Sigmoid colon (tissue), 7 donors: ENCODE measurements around the gene XPO6. TPM values are rescaled to one million over a fixed set of nuclear protein-coding genes. Genes with fewer than 3 reads are reported as not detected.

Experiments used
- DNase-seq: peaks from one replicate; pipeline ENCODE4 v3.0.0-alpha.2; 2019
- H3K27ac ChIP-seq, 4 donors: fragments of 200-600 bp; sonication (generic); one replicate each; pipeline ENCODE4 v1.5.1; 2016 to 2019; ENCODE audit warnings: mild to moderate bottlenecking in 1 of 4
- H3K27me3 ChIP-seq, 3 donors: fragments of 200-600 bp; sonication (generic); one replicate each; pipeline ENCODE4 v1.5.1; 2019; ENCODE audit warnings: mild to moderate bottlenecking in 1 of 3
- H3K36me3 ChIP-seq, 4 donors: fragments of 200-600 bp; sonication (generic); one replicate each; pipeline ENCODE4 v1.5.1; 2016 to 2019
- H3K4me1 ChIP-seq, 4 donors: fragments of 200-600 bp; sonication (generic); one replicate each; pipeline ENCODE4 v1.5.1; 2017 to 2019
- H3K4me3 ChIP-seq, 4 donors: fragments of 200-600 bp; sonication (generic); one replicate each; pipeline ENCODE4 v1.5.1; 2017 to 2019; ENCODE audit warnings: mild to moderate bottlenecking in 2 of 4, moderate library complexity in 1 of 4
- H3K9me3 ChIP-seq, 4 donors: fragments of 200-600 bp in 3 of 4; sonication (generic) in 3 of 4; one replicate each; pipeline versions ENCODE4 v1.5.1 to v1.6.1; 2013 to 2019
- EP300 ChIP-seq, 4 donors: sonication (generic); formaldehyde crosslinking; IDR thresholded peaks; one replicate each; pipeline ENCODE4 v1.6.1; 2017; ENCODE audit warnings: antibody characterized with exemption in 4 of 4
- POLR2A ChIP-seq, 2 donors: fragments of 450-650 bp; IDR thresholded peaks; one replicate each; pipeline ENCODE4 v1.6.1; 2016; ENCODE audit warnings: antibody characterized with exemption in 2 of 2, mild to moderate bottlenecking in 2 of 2, moderate library complexity in 2 of 2
- POLR2AphosphoS5 ChIP-seq, 4 donors: sonication (generic); formaldehyde crosslinking; IDR thresholded peaks; one replicate each; pipeline ENCODE4 v1.6.1; 2017; ENCODE audit warnings: antibody characterized with exemption in 4 of 4
- WGBS, 2 donors: extraction: QIAGEN DNeasy Blood & Tissue Kit; methylation state at CpG; one replicate each; pipeline ENCODE4 v1.1.7; 2013; 5-methylcytosine and 5-hydroxymethylcytosine counted together
- intact Hi-C: fragments of 100-400 bp; cut with DNase I; formaldehyde crosslinking; loops from one replicate; pipeline ENCODE4 v1.15.1; 2023
- polyA plus RNA-seq, 3 donors: library from polyadenylated mRNA; stranded (reverse); fragments of 200-250 nt; gene quantifications; one replicate each; pipeline ENCODE4 v1.2.3, GENCODE V29; 2013
- total RNA-seq, 4 donors: library from RNA; depleted of rRNA; stranded (reverse); fragments of >200 nt; gene quantifications; one replicate each; pipeline ENCODE4 v1.1.0, GENCODE V29; 2016
- TF ChIP-seq, protein P1 (sequence below), 4 experiments: fragments of 450-650 bp in 3 of 4; fragments of 200-600 bp in 1 of 4; IDR thresholded peaks; one replicate each; pipeline ENCODE4 v1.5.1; 2016 to 2019; ENCODE audit warnings: antibody characterized with exemption in 4 of 4, mild to moderate bottlenecking in 3 of 4, moderate library complexity in 2 of 4
- donor health status: healthy with polysubstance abuse.
- donor health status: Bipolar disorder and iron deficiency.
- donor health status: healthy.

The XPO6 gene
- total and polyA plus RNA-seq, 7 donors: 40.2 to 101 (median 48.9) TPM

DNA sequence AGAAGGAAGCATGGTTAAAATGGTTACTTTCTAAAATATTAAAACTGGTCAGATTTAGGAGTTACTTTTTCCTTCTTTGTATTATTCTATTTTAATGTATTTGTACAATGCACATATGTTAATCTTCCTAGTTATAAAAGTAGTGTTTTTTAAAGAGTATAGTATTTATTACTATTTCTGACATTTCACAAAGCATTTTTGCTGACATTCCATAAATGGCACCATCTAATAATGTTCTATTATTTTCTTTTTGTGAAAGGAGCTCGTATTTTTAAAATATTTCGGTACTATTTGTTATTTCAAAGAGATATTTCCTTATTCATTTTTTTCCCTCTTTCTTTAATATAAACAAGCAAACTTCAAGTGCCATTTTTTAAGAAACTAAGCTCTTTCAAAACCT is 100.8 kb downstream of the XPO6 start:
- H3K27ac ChIP-seq: no peak overlapping the region
- intact Hi-C loops: no loop called here
- no peak overlapping the region for H3K4me3 ChIP-seq
- H3K27me3 ChIP-seq: no peaks in the 10 kb centered on the region
- TF ChIP-seq POLR2AphosphoS5 (IDR thresholded peaks at IDR 0.05) (no peak), EP300 (IDR thresholded peaks at IDR 0.05) (no peak), POLR2A (IDR thresholded peaks at IDR 0.05) (no peak)
- TF ChIP-seq, protein P1, sequence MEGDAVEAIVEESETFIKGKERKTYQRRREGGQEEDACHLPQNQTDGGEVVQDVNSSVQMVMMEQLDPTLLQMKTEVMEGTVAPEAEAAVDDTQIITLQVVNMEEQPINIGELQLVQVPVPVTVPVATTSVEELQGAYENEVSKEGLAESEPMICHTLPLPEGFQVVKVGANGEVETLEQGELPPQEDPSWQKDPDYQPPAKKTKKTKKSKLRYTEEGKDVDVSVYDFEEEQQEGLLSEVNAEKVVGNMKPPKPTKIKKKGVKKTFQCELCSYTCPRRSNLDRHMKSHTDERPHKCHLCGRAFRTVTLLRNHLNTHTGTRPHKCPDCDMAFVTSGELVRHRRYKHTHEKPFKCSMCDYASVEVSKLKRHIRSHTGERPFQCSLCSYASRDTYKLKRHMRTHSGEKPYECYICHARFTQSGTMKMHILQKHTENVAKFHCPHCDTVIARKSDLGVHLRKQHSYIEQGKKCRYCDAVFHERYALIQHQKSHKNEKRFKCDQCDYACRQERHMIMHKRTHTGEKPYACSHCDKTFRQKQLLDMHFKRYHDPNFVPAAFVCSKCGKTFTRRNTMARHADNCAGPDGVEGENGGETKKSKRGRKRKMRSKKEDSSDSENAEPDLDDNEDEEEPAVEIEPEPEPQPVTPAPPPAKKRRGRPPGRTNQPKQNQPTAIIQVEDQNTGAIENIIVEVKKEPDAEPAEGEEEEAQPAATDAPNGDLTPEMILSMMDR (IDR thresholded peaks at IDR 0.05): no peak
- no peaks in the 10 kb centered on the region for H3K4me1 ChIP-seq
- no peaks in the 10 kb centered on the region for H3K9me3 ChIP-seq
- H3K36me3 ChIP-seq: peaks cover 40 to 93% (median 50%) of the 10 kb centered on the region in 4 donors
- 93 to 94% methylated on average over 2 of the region's 2 CpGs for WGBS, 2 donors
- no peak for DNase-seq

DNA sequence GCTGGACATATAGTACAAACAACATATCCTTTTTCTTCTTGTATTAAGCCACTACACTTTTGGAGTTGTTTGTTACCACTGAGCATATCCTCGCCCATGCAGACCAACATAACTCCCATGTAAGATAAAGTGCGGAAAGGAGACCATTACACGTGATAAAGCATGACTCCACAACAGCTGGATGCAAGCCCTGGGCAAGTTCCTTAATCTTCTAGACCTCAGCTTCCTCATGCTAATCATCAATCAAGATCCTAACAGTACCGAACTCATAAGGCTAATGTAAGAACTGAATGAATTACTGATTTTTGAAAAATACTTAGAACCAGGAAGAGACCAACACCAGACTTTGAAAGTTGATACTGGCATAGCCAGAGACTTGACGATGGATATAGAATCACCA is 101.3 kb downstream of the XPO6 start:
- H3K4me3 ChIP-seq: no peak overlapping the region
- no peak for DNase-seq
- no peaks in the 10 kb centered on the region for H3K9me3 ChIP-seq
- H3K27ac ChIP-seq: no peak overlapping the region
- WGBS, 2 donors: 81 to 91% methylated on average over 5 of the region's 5 CpGs
- no peaks in the 10 kb centered on the region for H3K27me3 ChIP-seq
- TF ChIP-seq, protein P1 (IDR thresholded peaks at IDR 0.05): no peak
- TF ChIP-seq POLR2AphosphoS5 (IDR thresholded peaks at IDR 0.05) (peak in 1 of 4 donors; percentile 22), POLR2A (IDR thresholded peaks at IDR 0.05) (no peak), EP300 (IDR thresholded peaks at IDR 0.05) (no peak)
- intact Hi-C loops: no loop called here
- H3K36me3 ChIP-seq: peaks cover 39 to 93% (median 51%) of the 10 kb centered on the region in 4 donors
- no peaks in the 10 kb centered on the region for H3K4me1 ChIP-seq

DNA sequence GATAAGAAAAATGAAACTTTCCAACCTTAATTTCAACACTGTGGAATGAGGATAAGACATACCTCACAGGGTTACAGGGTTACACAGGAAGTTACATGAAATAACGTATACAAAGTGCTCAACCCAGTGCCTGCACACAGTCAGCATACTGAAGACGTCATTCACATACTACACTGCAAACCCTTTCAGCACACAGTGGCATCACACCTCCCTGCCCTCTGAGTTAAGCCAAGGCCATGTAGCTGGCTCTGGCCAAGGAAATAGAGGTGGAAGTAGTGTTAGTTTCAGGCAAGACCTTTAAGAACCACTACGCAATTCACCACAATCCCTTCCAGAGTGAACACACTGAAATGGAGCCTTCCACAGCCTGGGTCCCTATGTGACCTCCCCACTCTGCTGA is 101.7 kb downstream of the XPO6 start:
- TF ChIP-seq, protein P1 (IDR thresholded peaks at IDR 0.05): no peak
- TF ChIP-seq POLR2AphosphoS5 (IDR thresholded peaks at IDR 0.05) (no peak), POLR2A (IDR thresholded peaks at IDR 0.05) (no peak), EP300 (IDR thresholded peaks at IDR 0.05) (no peak)
- H3K4me1 ChIP-seq: no peaks in the 10 kb centered on the region
- no peaks in the 10 kb centered on the region for H3K27me3 ChIP-seq
- intact Hi-C loops: no loop called here
- no peak overlapping the region for H3K4me3 ChIP-seq
- H3K27ac ChIP-seq: no peak overlapping the region
- H3K36me3 ChIP-seq: peaks cover 40 to 93% (median 52%) of the 10 kb centered on the region in 4 donors
- WGBS, 2 donors: 72 to 85% methylated on average over 3 of the region's 3 CpGs
- no peak for DNase-seq
- H3K9me3 ChIP-seq: no peaks in the 10 kb centered on the region

DNA sequence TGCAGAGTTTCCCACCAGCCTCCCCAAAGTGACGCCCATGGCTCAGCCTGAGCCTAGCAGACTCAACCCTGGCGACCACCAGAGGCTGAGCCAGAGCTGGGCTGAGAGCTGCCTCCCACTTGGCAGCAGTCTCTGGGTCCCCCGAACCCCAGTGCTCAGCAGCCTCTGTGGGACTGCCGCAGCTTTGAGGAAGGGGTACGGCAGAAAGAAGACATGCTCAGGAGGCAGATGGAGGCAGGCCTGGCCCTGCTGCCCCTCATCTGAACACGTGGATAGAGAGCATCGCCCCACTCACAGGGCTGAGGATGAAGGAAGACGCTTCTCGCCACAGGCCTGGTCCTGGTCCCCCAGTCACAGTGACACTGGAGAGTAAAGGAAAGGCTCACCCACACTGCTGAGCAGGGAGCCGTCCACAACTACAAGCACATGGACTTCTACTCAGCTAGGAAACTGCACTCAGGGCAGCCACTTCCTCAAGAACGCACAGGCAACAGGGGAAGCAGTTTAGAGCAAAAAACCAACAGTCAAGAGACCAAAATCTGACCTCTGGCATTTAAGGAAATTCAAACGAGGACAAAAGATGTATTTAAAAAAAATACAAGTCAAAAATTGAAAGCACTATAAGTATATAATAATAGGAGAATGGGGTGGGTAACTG is 103.0 kb downstream of the XPO6 start:
- Histone ChIP-seq H3K9me3 (no peaks in the 10 kb centered on the region), H3K27ac (no peak overlapping the region), H3K4me1 (no peaks in the 10 kb centered on the region), H3K27me3 (no peaks in the 10 kb centered on the region), H3K4me3 (no peak overlapping the region), H3K36me3 (peaks cover 42 to 95% (median 59%) of the 10 kb centered on the region in 4 donors)
- DNase-seq: no peak
- intact Hi-C loops: no loop called here
- 77 to 82% methylated on average over 12 of the region's 12 CpGs for WGBS, 2 donors
- TF ChIP-seq, protein P1 (IDR thresholded peaks at IDR 0.05): no peak
- TF ChIP-seq POLR2AphosphoS5 (IDR thresholded peaks at IDR 0.05): no peak

DNA sequence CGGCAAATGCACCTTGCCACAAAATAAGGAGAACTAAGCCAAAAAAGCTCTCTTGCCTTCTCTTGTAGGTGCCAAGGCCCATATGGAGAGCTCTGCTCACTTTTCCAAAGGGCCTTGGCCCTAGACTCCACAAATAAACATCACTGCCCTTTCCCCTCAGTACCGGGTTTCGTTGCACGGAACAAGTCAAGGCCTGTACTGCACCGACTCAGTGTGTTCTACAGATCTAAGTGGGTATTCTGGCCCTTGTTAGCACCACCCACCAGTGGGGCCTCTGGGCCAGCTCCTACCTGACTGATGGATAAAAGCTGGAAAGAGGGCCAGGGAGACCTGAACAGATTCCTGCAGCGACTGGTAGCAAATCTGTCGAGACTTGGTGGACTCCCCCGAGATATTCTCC is 104.5 kb downstream of the XPO6 start:
- Histone ChIP-seq H3K27ac (no peak overlapping the region), H3K4me3 (no peak overlapping the region), H3K27me3 (no peaks in the 10 kb centered on the region), H3K9me3 (no peaks in the 10 kb centered on the region), H3K36me3 (peaks cover 51 to 99% (median 68%) of the 10 kb centered on the region in 4 donors), H3K4me1 (no peaks in the 10 kb centered on the region)
- intact Hi-C loops: no loop called here
- WGBS, 2 donors: 95 to 96% methylated on average over 8 of the region's 8 CpGs
- DNase-seq: no peak
- TF ChIP-seq, protein P1 (IDR thresholded peaks at IDR 0.05): no peak
- TF ChIP-seq POLR2AphosphoS5 (IDR thresholded peaks at IDR 0.05) (no peak), EP300 (IDR thresholded peaks at IDR 0.05) (no peak), POLR2A (IDR thresholded peaks at IDR 0.05) (no peak)
